Erythroblast (primary cell): ENCODE results near the gene ZIC5.

Experiments used
- GATA1 ChIP-seq: IDR thresholded peaks from 2 replicates; pipeline ENCODE4 v1.6.1; 2011; ENCODE audit warnings: low read depth, mild to moderate bottlenecking, control low read depth, low read length, moderate library complexity
- POLR2A ChIP-seq: IDR thresholded peaks from 2 replicates; pipeline ENCODE4 v1.6.1; 2011; ENCODE audit warnings: mild to moderate bottlenecking, low read length

- TF ChIP-seq POLR2A: no peak
- no peak for TF ChIP-seq GATA1
These were observed 4.1 kb upstream of the ZIC5 start for GRCh38 chr13:99975626-99976025.
